K562 (cell line): ENCODE data around the gene POU2F1.

Source experiments
- SMARCB1 ChIP-seq: IDR thresholded peaks from 2 replicates; pipeline ENCODE4 v1.6.1; 2011; ENCODE audit warnings: improper control_type of control experiment, low read depth; ENCODE audit not compliant: insufficient read length
- ZNF217 ChIP-seq: sonication (generic); formaldehyde crosslinking; IDR thresholded peaks from 2 replicates; pipeline ENCODE4 v1.8.0; 2022; ENCODE audit warnings: mild to moderate bottlenecking, missing genetic modification reagents

GRCh38 chr1:167199656-167200055 is 21.0 kb upstream of the POU2F1 start:
- TF ChIP-seq SMARCB1 (no peak), ZNF217 (CRISPR knock-in tag) (no peak)
